ENCODE data around the gene SAP30BP. TPM values are rescaled to one million over a fixed set of nuclear protein-coding genes. Genes with fewer than 3 reads are reported as not detected.
A peak's percentile ranks its signal among the peaks of the same experiment; 100 is the strongest.

Gene SAP30BP
- total RNA-seq, 1 experiment from 2014 or later, result 85.1 TPM

DNA sequence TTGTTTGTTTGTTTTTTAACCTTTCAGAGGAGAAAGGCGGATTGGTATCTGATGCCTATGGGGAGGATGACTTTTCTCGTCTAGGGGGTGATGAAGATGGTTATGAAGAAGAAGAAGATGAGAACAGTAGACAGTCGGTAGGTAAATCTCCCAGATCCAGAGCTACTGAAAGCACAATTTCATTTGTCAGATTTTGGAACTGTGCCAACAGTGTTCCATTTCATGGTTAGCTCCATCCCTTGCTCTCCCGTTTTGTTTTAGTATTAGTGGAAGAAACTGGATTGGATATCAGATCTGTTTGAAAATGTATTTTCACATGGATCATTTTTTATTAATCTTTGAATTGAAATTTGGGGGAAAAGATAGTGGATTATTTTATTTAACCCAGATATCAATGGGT, 1.4 kb downstream of the SAP30BP start:
- in situ Hi-C loops (cut with HindIII; ENCODE audit: low pct_unique_long_range_greater_than_20kb, low sequenced_read_pairs), result no loop called here
- DNase-seq (ENCODE audit: low read depth, low spot score), result no peak

DNA sequence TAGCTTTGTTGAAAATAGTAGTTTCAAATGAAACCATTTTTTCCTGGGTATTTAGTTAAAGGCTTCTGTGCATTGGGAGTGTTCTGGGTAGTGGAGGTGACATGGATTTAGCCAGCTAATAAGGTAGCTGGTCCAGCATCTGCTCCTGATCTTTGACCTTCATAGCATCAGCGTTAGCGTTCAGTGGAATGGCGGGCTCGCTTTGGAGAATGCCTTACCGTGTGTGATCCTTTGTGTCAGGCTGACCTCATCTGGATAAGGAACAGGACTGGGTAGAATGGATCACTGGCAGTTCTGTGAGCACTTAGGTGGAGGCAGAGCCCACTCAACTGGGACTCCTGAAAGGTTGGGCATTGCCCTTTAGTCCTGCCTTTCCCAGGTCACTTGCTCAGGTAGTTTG, 3.7 kb downstream of the SAP30BP start:
- DNase-seq (ENCODE audit: low read depth, low spot score), result no peak
- in situ Hi-C loops (cut with HindIII; ENCODE audit: low pct_unique_long_range_greater_than_20kb, low sequenced_read_pairs), result loop anchor here (10.0 kb wide), 1 partner anchor 74 kb away; no protein-coding TSS in a partner anchor

DNA sequence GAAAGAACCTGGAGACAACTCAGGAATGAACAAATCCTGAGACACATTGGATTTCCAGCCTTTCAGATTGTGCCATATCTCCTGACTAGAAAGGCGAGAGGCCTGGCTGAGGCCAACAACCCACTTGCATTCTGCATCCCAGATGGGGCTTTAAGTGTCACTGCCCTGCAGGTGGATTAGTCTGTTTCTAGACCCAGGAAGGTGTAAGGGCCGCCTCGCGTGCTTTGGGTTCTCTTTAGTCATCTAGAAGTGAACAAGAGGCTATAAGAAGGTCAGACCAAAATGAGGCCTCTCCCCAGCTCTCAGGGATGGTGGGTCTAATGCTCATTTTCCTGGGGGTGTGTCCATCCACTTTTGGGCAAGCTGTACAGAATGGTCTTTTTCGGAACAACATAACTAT, 4.9 kb downstream of the SAP30BP start:
- DNase-seq (ENCODE audit: low read depth, low spot score), result no peak
- in situ Hi-C loops (cut with HindIII; ENCODE audit: low pct_unique_long_range_greater_than_20kb, low sequenced_read_pairs), result loop anchor here (10.0 kb wide), 1 partner anchor 73 kb away; no protein-coding TSS in a partner anchor

DNA sequence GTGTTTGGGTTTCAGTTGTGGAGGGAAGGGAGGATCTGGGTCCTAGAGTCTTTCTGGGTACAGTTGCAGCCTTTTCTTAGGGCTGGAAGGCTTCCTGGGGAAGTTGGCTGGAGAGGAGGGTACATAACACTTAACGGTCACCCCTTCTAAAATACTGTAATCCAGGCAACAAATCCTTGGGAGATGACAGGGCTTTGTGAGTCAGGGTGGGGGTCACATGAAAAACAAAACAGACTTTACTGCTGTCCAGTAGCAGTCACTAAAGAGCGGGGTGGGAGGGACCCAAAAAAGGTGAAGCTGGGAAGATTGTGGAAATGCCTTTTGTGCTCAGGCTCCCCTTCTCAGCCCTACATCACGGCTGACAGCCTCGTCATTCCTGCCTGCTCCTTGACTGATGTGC, 6.3 kb downstream of the SAP30BP start:
- DNase-seq (ENCODE audit: low read depth, low spot score), result no peak
- in situ Hi-C loops (cut with HindIII; ENCODE audit: low pct_unique_long_range_greater_than_20kb, low sequenced_read_pairs), result loop anchor here (10.0 kb wide), 1 partner anchor 71 kb away; no protein-coding TSS in a partner anchor

DNA sequence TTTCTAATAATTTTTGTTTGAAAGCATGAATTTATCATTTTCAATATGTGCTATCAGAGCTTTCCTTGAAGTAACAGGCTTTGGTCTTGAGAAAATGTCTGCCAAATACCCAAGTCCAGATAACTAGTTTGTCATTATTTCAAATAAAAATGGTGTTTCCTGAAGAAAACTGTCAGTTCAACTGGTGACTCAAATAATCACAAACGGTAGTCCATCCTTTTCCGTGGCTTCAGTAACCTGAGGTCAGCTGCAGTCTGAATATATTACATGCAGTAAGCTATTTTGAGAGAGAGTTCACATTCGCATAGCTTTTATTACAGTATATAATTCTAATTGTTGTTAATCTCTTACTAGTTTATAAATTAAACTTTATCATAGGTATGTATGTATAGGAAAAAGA, 9.3 kb downstream of the SAP30BP start:
- DNase-seq (ENCODE audit: low read depth, low spot score), result no peak
- in situ Hi-C loops (cut with HindIII; ENCODE audit: low pct_unique_long_range_greater_than_20kb, low sequenced_read_pairs), result loop anchor here (10.0 kb wide), 1 partner anchor 68 kb away; no protein-coding TSS in a partner anchor

DNA sequence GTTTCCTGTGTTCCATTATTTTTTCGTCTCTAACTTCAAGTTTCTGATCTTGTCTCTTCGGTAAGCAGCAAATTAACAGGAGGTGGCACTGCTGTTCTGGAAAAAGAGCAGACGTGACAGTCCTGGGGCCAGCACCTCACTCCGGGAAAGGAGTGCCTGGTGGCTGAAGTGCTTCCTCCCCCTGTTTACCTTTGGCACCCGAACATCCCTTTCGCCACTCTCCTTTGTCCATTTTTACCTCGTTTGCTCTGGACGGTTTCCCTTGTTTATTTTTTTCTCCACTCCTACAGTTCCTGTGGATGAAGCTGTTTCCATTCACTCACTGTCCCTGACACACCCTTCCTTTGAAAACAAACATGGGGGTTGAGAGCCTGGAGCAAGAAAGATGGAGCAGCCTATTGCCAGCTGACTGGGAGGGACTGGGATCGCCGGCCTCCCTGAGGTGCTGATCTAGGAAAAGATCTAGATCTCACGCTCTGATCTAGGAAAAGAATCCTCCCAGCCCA, 12.6 kb downstream of the SAP30BP start:
- in situ Hi-C loops (cut with HindIII; ENCODE audit: low pct_unique_long_range_greater_than_20kb, low sequenced_read_pairs), result loop anchor here (10.0 kb wide), 1 partner anchor 65 kb away; no protein-coding TSS in a partner anchor
- no peak for DNase-seq (ENCODE audit: low read depth, low spot score)

DNA sequence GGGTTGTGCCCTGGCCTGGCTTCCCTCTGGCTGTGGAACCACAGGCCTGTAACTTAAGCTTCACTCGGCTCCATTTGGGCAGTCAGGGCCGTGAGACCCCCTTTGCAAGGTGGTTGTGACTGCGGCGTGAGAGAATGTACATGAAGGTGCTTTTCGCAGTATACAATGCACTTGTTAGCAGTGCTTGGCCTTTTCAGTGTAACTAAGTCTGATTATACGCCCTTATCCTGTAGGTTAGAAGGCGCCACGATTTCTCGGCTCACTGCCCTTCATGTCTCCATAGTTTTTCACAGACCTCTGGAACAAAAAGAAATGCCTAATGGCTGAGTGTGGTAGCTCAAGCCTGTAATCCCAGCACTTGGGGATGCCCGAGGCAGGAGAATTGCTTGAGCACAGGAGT, 13.3 kb downstream of the SAP30BP start:
- DNase-seq (ENCODE audit: low read depth, low spot score), result no peak
- in situ Hi-C loops (cut with HindIII; ENCODE audit: low pct_unique_long_range_greater_than_20kb, low sequenced_read_pairs), result no loop called here

DNA sequence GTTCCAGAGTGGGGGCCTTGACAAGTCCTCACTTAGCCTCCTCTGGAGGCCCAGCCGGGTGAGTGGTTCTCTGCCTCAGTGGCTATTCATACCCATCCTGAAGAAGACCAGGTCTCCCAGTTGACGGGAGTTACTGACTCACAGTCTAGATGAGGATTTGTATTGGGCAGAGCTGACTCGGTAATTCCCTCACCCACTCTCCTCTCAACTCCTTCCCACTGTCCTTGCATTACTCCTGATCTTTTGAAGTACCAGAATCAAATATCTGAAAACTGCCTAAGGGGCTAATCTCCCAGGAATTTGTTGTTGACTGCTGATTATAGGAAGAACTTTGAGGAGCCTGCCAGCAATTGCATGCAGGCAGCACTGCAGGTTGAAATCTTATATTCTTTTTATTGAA, 14.2 kb downstream of the SAP30BP start:
- in situ Hi-C loops (cut with HindIII; ENCODE audit: low pct_unique_long_range_greater_than_20kb, low sequenced_read_pairs), result no loop called here
- DNase-seq (ENCODE audit: low read depth, low spot score), result no peak

DNA sequence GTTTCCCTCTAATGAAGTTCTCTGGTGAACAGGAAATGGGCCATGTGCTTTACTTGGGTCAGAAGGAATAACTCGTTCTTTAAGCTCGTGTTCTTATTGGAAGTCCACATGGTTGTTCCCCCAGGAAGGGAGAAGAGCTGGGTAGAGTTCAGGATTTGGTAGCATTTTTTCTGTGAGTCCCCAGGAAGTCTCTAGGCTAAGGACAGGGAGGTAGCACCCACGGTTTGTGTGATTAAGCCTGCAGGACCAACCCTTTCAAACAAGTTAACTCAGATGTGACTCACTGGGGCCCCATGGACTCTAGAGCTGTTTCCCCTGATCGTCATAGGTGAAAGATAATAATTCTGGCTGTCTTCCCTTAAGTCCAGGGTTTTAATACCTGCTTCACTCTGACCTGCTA, 16.4 kb downstream of the SAP30BP start:
- in situ Hi-C loops (cut with HindIII; ENCODE audit: low pct_unique_long_range_greater_than_20kb, low sequenced_read_pairs), result no loop called here
- no peak for DNase-seq (ENCODE audit: low read depth, low spot score)

DNA sequence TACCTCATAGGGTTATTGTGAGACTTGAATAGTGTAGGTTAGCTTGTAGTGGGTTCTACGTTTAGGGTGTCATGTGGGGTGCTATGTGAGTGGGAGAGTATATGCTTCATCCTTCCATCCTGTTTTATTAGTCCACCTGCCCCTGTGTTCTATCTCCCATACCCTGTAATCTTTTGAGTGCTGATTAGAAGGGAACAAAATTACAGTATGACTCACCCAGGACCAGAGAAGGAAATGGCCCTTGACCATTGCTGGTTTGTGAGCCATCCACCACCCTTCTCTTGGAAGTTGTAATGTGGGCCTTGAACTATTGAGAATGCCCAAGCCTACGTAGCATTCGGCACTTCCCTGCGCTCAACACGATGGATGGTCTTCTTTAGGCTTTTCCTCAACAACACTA, 17.1 kb downstream of the SAP30BP start:
- in situ Hi-C loops (cut with HindIII; ENCODE audit: low pct_unique_long_range_greater_than_20kb, low sequenced_read_pairs), result no loop called here
- DNase-seq (ENCODE audit: low read depth, low spot score), result no peak

DNA sequence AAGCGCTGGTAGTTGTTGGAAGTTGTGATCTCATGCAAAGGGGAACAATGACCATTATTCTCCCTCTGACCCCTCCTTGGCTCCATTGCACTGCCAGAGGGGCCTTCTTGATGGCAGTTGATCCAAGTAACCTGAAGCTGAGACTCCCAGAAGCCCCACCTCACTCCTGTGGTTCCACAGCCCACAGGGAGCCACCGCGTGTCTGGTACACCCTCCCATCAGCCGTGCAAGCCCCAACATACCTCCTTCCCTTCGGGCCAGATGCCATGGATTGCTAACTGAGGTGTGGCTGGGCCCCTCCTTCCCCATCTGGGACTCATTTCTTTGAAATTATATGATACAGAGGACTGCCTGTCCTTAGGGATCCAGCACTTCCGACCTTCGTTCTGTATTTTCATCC, 17.8 kb downstream of the SAP30BP start:
- in situ Hi-C loops (cut with HindIII; ENCODE audit: low pct_unique_long_range_greater_than_20kb, low sequenced_read_pairs), result no loop called here

DNA sequence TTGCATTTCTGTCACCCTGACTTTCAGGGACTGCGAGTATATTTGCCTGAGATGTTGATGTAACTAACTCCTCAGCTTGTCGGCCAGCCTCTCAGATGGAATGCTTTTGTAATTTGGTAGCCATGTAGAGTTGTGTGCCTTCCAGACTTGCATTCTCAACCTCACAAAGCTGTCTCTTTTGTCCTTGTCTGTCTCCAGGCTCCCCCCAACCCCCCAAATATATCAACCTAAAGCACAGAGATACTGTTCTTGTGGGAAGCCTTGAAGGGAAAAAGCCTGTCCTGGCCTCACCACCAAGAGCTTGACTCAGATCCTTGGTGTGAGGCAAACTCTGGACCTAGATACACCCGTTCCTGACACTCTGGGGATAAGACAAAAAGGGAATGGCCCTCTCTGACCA, 18.4 kb downstream of the SAP30BP start:
- in situ Hi-C loops (cut with HindIII; ENCODE audit: low pct_unique_long_range_greater_than_20kb, low sequenced_read_pairs), result no loop called here
- DNase-seq (ENCODE audit: low read depth, low spot score), result no peak

More for the DNA sequence above, 17.8 kb downstream of the SAP30BP start:
- no peak for DNase-seq (ENCODE audit: low read depth, low spot score)

DNA sequence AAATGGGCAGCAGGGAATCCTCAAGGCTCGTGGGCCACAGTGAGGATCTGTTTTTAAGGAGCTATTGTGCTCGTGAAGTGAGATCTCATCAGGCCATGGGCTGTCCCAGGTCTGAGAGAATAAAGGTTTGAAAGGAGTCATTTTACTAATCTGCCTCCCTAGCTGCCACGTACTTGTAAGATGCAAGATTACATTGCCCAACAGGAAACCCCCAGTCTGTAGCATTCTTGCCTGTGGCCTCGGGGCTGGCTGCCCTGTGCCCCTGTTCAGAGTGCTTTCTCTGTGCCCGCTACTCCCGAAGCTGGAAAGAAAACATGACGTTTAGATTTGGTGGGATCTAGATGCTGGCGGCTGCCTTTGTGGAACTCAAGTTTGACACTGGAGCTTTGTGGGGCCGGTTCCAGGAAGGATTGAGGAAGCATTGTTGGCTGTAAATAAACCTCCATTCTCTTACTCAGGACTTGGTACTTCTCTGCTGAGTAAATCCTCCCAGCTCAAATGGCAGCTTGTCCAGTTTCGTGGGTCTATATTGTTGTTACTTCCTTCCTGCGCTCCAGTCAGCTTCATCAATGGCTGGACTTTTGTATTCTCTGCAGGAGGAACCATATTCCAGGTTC, 21.2 kb downstream of the SAP30BP start:
- in situ Hi-C loops (cut with HindIII; ENCODE audit: low pct_unique_long_range_greater_than_20kb, low sequenced_read_pairs), result no loop called here
- DNase-seq (ENCODE audit: low read depth, low spot score), result no peak

DNA sequence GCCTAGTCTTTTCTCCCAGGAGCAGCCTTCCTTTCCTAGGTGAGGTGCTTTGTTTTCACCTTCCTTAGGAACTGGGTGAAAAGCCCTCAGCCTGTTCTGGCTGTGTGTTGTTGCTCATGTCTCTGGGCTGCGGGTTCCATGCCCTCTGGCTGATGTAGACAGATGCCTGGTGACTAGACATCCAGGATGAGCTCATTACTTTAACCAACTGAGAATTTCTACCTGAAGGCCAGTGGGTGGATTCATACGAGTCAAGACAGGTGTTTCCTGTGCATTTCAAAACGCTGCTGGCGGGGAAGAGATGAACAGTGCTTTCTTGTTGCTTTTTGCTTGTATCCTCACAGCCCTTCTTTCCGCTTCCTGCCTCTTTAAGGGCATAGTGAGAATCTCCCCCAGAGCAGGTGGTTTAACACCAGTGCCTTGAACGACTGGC, 22.3 kb downstream of the SAP30BP start:
- DNase-seq (ENCODE audit: low read depth, low spot score), result no peak
- in situ Hi-C loops (cut with HindIII; ENCODE audit: low pct_unique_long_range_greater_than_20kb, low sequenced_read_pairs), result no loop called here

DNA sequence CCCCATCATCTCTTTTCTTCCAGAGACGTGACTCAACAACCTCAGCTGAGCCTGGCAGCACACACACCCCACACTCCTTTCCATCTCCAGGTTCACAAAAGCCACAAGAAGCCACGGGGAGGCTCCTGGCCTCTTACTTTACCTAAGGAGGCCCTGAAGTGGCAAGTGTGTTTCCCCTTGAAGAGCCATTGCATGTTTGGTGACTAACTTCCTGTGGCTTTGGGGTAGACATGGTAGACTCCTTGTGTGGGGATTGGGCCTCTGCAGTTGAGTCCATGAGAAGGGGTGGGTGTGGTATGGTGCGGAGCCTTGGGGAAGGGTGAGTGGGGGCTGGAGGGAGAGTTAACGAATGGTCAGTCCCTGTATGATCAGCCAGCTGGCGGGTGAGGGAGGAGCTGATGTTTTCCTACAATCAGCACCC, 24.2 kb downstream of the SAP30BP start:
- DNase-seq (ENCODE audit: low read depth, low spot score), result no peak
- in situ Hi-C loops (cut with HindIII; ENCODE audit: low pct_unique_long_range_greater_than_20kb, low sequenced_read_pairs), result no loop called here

DNA sequence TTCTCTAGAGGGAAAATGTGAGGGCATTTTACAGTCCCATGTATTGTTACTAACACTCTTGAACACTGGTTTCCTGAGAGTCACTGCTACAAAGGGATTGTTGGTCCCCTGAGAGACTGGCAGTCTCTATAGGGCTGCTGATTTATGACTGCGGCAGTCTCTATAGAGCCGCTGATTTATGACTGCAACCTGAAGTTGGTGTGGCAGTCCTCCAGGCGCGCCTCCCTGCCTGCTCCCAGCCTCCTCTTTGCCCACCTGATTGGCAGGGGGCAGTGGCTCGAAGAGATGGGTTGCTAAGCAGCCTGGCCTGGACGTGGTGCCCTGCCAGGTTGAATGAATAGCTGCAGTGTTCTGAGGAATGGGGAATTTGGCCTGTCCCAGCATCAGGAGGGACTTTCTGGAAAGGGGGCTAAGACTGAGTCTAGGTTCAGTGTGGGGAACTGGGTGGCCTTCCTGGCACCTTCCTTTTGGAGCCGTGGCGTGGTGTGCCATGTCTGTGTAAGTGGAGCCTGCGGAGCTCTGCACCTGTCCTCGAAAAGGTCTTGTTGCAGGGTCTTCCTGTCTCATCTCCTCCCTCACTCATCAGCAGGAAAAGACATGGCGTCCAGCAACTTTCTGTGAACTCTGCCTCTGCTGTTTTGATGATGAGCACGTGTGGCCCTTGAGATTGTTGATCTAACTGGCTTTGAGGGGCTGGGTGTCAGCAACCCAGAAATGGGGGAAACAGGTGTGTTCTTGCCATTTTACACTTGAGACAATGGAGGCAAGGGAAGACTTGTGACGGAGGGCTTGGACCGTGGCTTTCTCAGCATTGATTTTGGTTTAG, 24.9 kb downstream of the SAP30BP start:
- in situ Hi-C loops (cut with HindIII; ENCODE audit: low pct_unique_long_range_greater_than_20kb, low sequenced_read_pairs), result no loop called here
- no peak for DNase-seq (ENCODE audit: low read depth, low spot score)

DNA sequence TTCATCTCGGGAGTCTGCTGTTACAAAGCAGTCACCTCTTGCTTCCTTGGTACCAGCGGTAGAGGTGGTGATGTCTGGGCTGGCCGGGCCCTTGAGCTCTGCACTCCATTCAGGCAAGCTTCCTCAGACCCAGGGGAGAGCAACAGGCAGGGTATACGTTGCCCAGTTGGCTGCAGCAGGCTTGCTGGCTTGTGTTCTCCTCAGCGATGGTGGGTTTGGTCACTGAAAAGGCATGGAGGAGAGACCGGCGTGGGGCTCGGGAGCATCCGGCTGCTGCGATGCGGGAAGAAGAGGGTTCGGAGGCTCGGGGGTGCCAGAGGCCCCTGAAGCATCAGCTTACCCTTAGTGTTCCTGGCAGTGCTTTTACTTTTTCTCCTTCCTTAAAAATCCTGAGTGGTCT, 25.8 kb downstream of the SAP30BP start:
- in situ Hi-C loops (cut with HindIII; ENCODE audit: low pct_unique_long_range_greater_than_20kb, low sequenced_read_pairs), result no loop called here
- DNase-seq (ENCODE audit: low read depth, low spot score), result no peak

DNA sequence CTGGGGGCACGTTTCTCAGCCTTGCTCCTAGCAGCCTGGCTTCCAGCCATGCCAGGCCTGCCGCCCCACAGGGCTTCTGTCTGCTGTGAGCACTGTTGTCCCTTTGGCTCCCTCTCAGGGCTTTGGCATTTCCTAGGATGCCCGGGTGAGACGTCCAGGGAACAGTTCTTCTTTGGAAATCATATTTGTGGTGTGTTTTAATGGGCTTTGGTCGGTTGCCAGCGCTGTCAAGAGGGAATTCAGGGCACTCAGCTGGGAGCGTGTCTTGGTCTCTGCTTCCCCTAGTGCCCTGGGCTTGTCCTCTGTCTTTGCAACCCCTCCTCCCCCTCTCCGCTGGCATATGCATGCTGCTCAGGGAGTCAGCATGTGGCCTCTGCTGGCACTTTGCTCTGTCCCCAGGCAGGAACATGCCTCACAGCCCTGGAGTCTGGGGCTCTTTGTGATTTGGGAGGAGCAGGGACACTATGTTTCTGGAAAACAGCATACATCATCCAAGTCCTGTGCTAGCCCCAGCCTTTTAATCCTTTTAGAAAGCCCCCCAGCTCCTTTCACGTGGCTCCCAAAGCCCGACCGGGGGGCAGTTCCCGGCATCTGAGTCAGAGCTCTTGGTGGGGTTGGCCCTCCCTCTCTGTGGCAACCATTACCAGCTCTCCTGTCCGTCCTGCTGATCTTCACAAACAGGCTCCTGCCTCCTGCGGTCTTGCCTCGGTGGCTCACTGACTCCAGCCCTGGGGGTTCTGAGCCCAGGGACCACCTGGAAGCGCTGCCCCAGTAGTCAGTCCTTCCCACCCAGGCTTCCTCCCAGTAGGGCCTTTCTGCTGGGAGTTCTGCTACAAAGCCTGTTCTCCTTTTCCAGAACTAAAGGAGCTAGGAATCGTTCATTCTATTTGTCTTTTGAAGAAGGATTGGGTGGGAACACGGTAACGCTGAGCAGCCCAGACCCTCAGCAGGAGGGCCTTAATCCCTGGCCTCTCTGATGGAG, 26.7 kb downstream of the SAP30BP start:
- DNase-seq (ENCODE audit: low read depth, low spot score), result peak; percentile 28
- in situ Hi-C loops (cut with HindIII; ENCODE audit: low pct_unique_long_range_greater_than_20kb, low sequenced_read_pairs), result no loop called here
